HK-2 (cell line): ENCODE measurements around the gene TMEM244.
"Not testable (repeated sequence)": the region's sequence is repeated elsewhere in the genome, so short reads cannot be mapped to it uniquely, and the experiment has no call there.

Source experiments
- DNase-seq: peaks from one replicate; pipeline ENCODE4 v3.0.0-alpha.2; 2018; ENCODE audit not compliant: unreplicated experiment

The TMEM244 gene, protein sequence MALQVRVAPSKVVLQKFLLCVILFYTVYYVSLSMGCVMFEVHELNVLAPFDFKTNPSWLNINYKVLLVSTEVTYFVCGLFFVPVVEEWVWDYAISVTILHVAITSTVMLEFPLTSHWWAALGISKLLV

DNA sequence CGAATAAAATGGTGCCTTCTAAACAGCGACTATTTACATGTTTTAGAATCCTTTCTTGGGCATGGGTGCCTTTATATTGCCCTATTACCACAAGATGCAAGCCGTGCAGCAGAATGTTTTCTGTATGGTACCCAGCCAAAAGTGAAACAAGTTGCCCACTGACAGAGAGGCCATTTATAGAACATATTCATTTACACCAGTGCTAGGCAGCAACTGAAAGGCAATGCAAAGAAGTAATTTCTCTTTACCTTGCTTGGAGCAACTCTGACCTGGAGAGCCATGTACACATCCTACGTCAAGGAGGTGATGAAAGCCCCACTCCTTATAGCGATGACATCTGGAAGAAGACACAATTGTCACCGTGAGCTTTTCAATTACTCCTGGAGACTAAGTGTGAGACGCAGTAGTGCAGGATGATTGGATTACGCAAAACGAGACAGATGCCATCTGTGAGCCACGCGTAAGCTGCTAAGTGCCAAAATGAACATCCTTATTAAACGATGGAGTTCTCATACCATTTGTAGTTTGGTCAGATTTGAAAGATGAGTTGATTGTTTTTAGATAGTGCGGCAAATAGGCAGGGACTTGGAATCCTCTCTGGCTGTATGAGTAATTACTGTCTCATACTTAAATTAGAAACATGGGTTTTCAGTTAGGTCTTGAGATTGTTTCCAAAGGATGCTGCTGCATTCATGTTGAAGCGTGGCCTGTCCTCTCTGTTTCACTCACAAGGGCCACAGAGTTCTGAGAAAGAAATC is at the start of gene TMEM244:
Gene TMEM244 (minus strand): TSS at position 408 of the 758 bp plus-strand sequence. CDS start 127 bp downstream, at position 281.
- no peak for DNase-seq

DNA sequence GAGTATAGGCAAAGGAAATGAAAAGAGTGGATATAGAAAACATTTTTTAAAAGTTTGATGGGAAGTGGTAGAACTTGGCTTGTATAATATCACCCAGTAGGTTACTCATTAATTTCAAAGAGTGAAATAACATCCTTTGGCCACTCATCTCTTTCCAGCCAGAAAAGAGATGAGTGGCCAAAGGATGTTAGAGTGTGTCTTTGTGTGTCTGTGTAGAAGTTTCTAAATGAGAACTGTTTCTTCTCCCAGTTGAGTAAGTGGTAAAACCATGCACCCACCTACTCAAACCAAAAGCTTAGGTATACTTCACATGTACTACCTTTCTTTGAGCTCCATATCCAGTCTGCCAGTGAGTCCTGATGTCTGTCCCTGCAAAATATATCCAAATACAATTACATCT is 47.7 kb upstream of the TMEM244 start:
- no peak for DNase-seq

DNA sequence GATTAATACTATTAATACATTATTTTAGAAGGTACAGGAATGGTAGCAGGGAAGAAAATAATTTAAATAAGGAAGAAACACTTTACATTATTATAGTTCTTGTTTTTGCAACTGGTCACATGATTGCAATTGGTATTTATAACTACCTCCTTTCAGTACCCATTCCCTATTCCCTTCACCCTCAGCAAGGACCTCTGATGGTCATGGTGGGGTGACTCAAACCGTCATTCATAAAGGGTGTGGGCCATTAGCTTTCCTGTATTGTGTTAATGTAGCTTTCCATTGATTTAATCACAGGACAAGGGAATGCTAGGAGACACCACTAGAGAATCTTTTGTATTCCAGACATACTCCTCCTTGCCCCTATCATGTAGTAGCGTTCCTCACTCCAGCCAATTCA is 47.2 kb upstream of the TMEM244 start:
- DNase-seq, result no peak

DNA sequence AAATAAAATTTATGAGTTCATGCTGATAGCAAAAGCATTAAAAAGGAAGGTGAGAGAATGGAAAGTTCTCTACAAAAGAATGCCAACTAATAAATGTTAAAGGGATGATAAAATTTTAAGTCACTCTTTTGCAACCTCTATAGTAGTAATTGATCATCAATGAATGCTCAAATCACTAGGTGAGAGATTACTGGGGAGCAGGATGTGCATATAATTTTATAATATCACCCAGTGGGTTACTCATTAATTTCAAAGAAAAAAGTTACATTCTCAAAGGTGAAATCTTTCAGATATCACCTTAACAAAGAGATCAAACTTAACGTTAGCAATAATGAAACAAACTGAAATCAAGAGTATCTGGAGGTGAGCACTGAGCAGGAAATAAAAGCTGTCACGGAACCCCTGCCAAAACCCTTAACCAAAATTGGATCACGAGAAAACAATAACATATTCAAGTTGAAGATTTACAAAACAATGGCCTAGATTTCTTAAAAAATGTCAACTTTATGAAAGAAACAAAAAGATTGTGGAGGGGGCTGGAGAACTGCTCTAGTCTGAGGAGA is 45.5 kb upstream of the TMEM244 start:
- no peak for DNase-seq

DNA sequence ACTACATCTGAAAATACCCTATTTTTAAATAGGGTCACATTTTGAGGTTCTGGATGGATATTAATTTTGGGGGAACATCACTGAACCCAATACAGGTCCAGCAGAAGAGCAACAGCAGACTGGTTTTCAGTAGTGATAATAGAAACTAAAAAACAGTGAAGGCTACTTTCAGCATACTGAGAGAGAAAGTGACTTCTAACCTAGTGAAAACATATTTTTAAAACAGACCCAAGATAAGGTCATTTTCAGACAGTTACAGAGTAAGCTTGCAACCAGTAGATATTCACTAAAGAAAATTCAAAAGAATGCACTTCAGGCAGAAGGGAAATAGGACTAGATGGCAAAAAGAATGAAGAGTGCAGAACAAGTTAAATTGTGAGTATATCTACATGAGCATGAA is 42.0 kb upstream of the TMEM244 start:
- no peak for DNase-seq

DNA sequence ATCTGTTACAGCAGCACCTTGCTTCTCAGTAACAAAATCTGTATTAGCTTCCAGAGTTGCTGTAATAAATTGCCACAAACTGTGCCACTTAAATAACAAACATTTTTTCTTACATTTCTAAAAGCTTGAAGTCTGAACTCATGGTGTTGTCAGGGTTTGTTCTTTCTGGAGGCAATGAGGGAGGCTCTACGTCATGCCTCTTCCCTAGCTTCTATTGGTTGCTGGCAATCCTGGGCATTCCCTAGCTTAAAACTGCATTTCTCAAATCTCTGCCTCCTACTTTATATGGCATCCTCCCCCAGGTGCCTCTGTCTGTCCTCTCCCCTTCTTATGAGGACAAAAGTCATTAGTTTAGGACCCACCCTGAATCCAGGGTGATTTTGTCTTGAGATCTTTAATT is 41.6 kb upstream of the TMEM244 start:
- DNase-seq, result no peak

DNA sequence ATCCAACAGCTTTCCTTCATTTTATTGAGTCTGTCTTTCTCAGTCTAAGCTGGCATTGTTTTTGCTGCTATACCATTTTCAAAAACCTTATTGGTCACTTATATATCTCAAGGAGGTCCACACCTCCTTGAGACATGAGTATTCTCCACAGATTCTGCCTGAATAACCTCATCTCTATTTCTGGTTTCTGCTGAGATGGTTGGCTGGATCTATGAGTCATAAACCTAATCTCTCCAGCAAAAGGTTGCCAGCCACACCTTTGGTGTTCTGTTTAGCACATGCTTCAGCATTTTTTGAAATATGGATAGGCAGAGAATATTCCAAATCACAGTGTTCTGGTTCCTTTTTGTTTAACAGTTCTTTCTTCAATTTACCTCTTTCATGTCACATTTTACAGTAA is 40.8 kb upstream of the TMEM244 start:
- DNase-seq, result no peak

DNA sequence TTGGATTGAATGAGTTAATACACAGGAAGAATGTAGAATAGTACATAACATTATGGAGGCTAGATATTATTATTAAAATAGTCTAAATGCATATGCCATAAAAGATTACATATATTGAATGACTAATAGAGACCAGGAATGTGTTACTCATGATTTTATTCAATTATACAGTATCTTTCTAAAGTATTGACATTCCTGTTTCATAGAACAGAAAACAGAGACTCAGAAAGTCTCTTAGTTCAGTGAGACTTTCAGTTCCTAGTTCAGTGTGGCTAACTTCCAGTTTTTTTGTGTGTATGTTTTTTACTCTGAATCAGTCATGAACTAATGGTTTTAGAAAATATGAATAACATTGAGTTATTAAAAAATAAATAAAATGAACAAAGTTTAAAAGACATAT is 34.6 kb upstream of the TMEM244 start:
- DNase-seq, result no peak

DNA sequence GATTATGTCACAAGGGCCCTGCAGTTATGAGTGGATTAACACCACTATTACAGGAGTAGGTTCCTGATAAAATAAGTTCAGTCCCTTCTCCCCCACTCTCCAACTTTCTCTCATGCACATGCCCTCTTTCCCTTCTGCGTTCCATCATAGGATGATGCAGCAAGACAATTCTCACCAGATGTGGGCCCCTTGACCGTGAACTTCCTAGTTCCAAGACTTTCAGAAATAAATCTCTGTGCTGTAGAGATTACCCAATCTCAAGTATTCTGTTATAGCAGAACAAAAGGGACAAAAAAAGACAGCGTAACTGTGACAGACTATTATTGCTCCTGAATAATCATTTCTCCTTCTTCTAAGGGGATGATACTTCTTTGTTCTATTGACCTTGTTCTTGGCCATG is 33.8 kb upstream of the TMEM244 start:
- DNase-seq, result no peak

DNA sequence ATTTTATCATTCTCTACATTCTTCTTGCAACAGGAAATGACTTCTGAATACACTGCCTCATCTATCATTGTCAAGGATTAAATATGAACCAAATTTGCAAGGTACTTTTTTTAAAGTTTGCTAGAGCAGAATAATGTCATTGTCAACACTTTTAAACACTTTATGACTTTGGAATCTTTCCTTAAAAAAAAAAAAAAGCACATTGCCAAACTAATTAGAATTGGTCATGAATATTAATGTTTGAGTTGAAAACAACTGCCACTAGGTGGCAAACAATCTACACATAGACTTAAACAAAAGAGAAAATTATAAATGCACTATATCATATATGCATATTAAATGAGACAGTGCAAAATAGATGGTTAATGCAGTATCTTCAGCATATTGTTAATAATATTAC is 32.5 kb upstream of the TMEM244 start:
- DNase-seq, result no peak

DNA sequence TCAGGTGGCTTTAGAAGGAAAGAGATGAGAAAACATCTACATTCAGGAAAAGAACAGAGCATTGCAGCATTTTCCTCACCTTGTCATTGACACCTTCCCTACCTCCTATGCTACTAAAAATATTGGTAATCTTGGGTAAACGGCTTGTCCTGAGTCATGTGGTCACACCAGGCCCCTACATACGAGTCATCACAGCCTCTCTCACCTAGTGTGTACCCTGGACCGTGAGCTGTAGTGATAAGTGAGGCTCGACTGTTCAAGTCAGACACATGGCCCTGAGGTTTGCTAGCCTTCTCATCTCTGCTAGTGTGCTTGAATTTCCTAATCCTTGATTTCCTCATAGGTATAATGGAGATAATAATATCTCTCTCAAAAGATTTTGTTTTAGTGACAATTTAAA is 29.6 kb upstream of the TMEM244 start:
- peak; percentile 14 for DNase-seq

DNA sequence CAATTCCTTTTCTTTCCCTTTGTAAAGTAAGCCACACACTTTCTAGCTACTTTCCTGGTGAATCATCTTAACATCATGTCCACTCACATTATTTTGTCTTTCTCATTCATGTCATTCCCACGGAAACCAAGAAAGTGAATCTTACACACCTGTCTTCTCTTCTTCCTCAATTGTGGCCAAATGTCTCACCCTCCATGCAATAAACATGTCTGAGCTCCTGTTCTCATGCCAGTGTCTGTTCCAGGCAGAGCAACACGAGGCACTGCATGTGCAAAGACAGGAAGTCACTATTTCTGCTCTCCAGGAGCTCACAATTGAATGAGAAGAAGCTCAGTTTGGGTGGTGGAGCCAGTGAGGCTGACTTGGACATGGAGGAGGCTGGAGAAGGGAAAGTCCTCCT is 29.0 kb upstream of the TMEM244 start:
- no peak for DNase-seq

DNA sequence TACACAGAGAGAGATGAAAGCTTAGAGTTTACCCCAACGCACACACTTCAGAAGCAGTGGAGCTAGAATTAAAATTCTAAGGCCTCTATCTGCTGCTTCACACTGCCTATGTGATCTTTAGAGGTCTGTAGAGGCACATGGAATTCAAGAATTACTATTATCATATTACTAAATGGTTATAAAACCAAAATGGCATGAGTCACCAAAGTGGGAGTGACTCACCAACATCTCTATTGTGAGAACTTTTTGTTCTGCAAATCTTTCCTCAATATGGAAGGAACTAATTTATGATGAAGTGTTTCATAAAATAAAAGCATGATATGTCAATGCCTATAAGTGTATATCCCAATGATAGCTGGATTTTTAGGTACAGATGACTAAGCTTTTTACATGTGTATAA is 28.5 kb upstream of the TMEM244 start:
- DNase-seq, result no peak

DNA sequence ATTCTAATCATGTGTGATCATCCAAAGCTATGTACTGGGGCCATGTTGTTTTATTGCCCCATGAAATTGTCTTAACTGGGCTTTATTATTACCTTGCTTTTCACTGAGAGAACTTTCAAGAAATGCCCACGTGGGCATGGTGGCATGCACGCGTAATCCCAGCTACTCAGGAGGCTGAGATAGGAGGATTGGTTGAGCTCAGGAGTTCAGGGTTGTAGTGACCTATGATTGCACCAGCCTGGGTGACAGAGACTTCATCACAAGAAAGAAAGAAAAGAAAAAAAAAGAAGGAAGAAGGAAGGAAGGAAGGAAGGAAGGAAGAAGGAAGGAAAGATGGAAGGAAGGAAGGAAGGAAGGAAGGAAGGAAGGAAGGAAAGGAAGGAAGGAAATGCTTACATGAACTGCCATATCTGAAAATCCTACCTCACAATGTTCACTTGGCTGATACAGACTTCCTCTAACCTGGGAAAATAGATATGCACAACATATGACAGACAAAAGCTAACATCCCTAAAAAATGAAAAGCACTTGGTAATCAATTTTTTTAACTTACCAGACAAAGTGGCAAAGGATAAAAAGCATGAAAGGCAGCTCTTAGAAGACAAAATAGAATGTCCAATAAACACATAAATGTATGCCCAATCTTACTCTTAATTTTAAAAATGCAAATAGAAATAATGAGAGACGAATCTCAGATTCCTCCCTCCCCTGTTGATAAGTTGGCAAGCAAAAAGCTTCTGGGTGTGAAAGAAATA is 25.5 kb upstream of the TMEM244 start:
- no peak for DNase-seq

DNA sequence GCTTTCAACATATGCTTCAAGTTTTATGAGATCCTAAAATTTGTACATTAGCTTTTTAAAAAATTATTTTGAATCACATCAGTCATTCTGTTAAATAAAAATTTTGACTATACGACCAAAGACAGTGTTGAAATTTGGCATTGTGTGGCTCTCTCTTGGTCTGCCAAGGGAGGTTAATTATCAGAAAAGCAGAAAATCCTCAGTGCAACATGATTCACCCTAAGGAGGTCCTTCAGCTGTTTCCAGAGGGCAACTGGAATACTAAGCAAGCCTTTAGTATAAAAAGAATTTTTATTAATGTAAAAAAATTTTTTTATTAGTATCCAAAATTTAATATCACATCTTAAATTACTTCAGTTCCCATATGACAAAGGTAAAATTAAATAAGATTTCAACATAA is 23.1 kb upstream of the TMEM244 start:
- DNase-seq, result no peak

DNA sequence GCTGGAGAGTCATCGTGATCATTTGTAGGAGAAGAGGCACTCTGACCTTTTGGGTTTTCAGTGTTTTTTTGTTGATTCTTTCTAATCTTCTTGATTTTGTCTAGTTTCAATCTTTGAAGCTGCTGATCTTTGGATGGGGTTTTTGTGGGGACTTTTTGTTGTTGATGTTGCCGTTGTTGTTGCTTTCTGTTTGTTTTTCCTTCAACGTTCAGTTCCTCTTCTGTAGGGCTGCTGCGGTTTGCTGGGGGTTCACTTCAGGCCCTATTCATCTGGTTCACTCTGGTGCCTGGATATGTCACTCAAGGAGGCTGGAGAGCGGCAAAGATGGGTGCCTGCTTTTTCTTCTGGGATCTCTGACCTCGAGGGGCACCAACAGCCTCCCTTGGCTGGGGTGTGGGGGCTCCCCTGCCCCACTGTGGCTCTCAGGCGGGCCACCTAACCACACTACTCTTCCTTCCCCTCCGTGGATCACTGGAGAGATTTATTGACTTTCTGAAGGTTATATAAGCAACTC is 21.5 kb upstream of the TMEM244 start:
- DNase-seq, result no peak

DNA sequence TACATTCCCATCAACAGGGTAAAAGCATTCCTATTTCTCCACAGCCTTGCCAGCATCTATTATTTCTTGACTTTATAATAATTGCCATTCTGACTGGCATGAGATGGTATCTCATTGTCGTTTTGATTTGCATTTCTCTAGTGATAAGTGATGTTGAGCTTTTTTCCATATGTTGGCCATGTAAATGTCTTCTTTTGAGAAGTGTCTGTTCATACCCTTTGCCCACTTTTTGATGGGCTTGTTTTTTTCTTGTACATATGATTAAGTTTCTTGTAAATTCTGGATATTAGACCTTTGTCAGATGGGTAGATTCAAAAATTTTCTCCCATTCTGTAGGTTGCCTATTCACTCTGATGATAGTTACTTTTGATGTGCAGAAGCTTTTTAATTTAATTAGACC is 16.8 kb upstream of the TMEM244 start:
- not testable (repeated sequence) for DNase-seq

DNA sequence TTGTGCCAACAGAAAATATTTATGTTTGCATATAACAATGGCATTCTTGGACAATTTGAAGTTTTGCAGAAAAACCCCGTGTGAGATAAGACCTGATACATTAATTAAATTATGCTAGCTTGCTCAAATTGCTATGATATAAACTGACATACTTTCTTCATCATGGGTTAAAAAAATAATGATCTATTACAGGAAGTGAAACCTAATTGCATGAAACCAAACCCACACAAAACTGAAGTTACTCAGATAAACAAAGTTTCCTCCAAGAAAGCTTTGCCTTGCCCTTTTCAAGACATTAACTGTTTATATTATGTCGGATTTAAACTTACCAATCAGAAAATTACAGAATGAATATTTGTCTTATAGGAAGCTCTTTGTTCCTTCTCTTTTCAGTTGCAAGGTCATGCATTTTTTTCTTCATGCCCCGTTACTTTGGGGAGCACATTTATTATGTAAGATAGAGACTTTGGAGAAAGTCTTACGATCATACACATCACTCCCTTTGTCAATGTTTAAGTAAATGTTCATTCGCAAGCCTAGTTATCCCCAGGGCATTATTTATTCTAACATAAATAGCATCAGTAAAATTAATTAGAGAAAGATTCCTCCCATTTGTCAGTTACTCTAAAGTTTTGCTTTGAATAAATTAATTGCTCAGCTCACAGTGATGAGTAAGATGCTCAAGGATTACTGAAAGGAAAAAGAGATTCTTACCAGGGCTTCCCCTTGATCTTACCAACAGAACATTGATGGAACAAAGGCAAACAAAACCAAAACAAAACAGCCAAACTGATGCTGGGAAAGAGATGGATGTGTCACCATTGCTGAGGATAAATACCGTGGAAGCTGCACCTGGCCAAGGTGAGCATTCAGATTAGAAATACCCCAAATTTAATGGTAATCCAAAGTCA is 14.8 kb upstream of the TMEM244 start:
- no peak for DNase-seq

DNA sequence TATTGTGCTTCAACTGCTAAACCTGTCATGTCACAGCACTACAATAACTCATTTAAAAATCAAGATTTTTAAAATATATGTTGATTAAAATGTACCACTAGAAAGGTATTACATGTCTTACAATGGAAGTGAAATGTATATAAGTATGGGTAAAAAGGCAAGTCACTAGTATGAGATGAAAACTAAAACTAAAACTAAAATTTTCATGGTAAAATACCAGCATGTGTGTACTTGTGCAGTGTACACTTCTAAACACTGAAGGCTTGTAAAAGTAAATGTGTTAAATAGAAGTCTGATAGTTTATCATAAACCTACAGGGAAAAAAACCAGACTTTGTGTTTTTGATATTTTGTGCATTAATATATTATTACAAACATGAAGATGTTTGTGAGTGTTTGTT is 13.7 kb upstream of the TMEM244 start:
- DNase-seq, result no peak

DNA sequence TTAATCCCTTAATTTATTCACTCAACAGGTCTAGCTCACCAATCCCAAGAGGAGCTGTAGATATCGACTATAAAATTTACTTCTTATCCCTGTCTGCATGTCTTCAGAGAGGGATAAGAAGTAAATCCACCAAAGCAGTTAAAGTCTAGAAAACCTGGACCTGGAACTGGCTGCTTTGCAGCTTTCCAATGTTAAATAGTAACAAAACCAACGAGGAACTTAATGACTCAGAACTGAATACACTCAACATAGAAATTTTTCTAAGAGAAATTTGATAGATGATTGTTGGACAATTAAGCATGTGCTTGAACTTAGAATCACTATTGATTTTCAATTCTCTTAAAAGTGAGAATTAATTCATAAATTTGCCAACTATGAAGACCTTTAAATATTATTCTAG is 11.5 kb upstream of the TMEM244 start:
- DNase-seq, result no peak

DNA sequence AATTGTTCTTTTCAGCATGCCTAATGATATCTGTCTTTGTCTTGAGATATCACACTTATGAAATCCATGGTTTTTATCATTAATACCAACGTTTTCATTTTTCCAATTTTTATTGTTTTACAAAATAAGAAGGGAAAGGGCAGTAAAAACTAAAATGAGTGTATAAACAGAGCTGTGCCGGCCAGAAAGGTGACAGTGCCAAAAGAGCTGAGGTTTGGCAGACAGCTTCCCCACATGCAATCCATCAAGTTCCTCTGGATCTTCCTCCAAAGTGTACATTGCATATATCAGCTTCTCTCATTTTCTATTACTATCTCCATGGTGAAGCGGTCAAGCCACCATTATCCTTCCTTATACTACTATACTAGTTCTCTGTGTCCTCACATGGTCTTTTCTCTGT is 10.1 kb upstream of the TMEM244 start:
- DNase-seq, result no peak

DNA sequence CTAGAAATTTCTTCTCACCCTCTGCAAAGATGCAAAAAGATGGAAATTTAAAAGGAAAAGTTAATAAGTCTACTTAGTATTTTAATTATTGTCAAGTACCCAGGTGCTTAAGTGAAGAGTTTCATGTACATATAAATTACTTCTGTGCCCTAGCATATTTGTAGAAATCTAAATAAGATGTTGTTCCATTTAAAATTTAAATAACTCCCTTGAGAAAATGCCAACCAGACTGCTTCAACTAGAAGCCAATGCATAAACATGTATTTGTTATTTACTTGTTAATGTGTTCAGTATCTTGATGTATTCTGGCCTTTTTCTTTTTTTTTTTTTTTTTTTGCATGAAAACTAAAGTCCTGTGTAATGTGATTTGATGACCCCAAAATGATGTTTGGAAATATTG is 6.3 kb upstream of the TMEM244 start:
- no peak for DNase-seq
